Measurements from ENCODE around the gene ADSS1.

Gene ADSS1

GRCh38 chr14:104723651-104724406, at the start of gene ADSS1:
Gene ADSS1, plus strand, starts transcription at chr14:104724229. Its CDS starts 42 bp downstream, at chr14:104724271.
- no peak for DNase-seq

- DNase-seq: no peak
Measured at GRCh38 chr14:104675447-104675846, 48.6 kb upstream of the ADSS1 start.

GRCh38 chr14:104676130-104676693, 47.8 kb upstream of the ADSS1 start:
- no peak for DNase-seq

GRCh38 chr14:104676694-104677511, 47.1 kb upstream of the ADSS1 start:
- DNase-seq: no peak

- DNase-seq: no peak
Measured at GRCh38 chr14:104677512-104678332, 46.3 kb upstream of the ADSS1 start.

- no peak for DNase-seq
Measured at GRCh38 chr14:104678346-104678745, 45.7 kb upstream of the ADSS1 start.

GRCh38 chr14:104678901-104679705, 44.9 kb upstream of the ADSS1 start:
- no peak for DNase-seq

- no peak for DNase-seq
Measured at GRCh38 chr14:104680056-104680805, 43.8 kb upstream of the ADSS1 start.

- no peak for DNase-seq
Measured at GRCh38 chr14:104680806-104681688, 43.0 kb upstream of the ADSS1 start.

GRCh38 chr14:104681689-104682074, 42.3 kb upstream of the ADSS1 start:
- no peak for DNase-seq

- DNase-seq: no peak
Measured at GRCh38 chr14:104682107-104682593, 41.9 kb upstream of the ADSS1 start.

GRCh38 chr14:104683653-104684448, 40.2 kb upstream of the ADSS1 start:
- no peak for DNase-seq

- DNase-seq: no peak
Measured at GRCh38 chr14:104684449-104684821, 39.6 kb upstream of the ADSS1 start.

GRCh38 chr14:104685216-104685997, 38.6 kb upstream of the ADSS1 start:
- no peak for DNase-seq

- no peak for DNase-seq
Measured at GRCh38 chr14:104685998-104686610, 37.9 kb upstream of the ADSS1 start.

- DNase-seq: no peak
Measured at GRCh38 chr14:104686624-104687517, 37.2 kb upstream of the ADSS1 start.
